Measurements from ENCODE around the gene PGLYRP3. TPM values are rescaled to one million over a fixed set of nuclear protein-coding genes. Genes with fewer than 3 reads are reported as not detected.
"Not testable (repeated sequence)": the region's sequence is repeated elsewhere in the genome, so short reads cannot be mapped to it uniquely, and the experiment has no call there.

PGLYRP3 gene
- total and polyA plus RNA-seq, 2 of the 8 experiments (the other 6 are each of a cell fraction or from before 2014, with no cell fraction given) = not detected

DNA sequence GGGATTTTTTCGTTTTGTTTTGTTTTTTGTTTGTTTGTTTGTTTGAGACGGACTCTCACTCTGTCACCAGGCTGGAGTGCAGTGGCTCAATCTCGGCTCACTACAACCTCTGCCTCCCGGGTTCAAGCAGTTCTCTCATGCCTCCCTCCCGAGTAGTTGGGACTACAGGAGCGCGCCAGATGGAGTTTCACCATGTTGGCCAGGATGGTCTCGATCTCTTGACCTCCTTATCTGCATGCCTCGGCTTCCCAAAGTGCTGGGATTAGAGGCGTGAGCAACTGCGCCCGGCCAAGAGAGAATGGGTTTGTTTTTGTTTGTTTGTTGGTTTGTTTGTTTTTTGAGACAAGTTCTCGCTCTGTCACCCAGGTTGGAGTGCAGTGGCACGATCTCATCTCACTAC lies 34.3 kb upstream of the PGLYRP3 start:
- H3K56ac ChIP-seq (replicated peaks; ENCODE audit: insufficient read length, low read depth, low read length); H3K18ac ChIP-seq (ENCODE audit: extremely low read depth, low read length); H3K14ac ChIP-seq (ENCODE audit: insufficient read length); H3K4me3 ChIP-seq (ENCODE audit: extremely low read depth in 1 of 4, insufficient read depth in 2 of 4, low read depth in 3 of 4, low read length in 4 of 4); H3K36me3 ChIP-seq (ENCODE audit: control insufficient read depth in 2 of 4, insufficient read depth in 4 of 4, low read length in 3 of 4); H4K8ac ChIP-seq (ENCODE audit: extremely low read depth, insufficient read depth, low read length); POLR2A ChIA-PET (ENCODE audit: partially characterized antibody); H3K79me2 ChIP-seq (ENCODE audit: control insufficient read depth in 1 of 2, insufficient read depth in 2 of 2, low read length in 2 of 2); H3K9me3 ChIP-seq (ENCODE audit: insufficient read depth in 2 of 2, low read depth in 1 of 2, low read length in 1 of 2); H2AFZ ChIP-seq (ENCODE audit: low read length); H2BK12ac ChIP-seq (ENCODE audit: low read depth, low read length); H2AK5ac ChIP-seq (ENCODE audit: low read depth, low read length); H4K20me1 ChIP-seq (replicated peaks in 1 of 2; ENCODE audit: control insufficient read depth in 1 of 2, insufficient read depth in 2 of 2, low read length in 2 of 2); H3K23me2 ChIP-seq (ENCODE audit: low read depth, low read length); H2BK15ac ChIP-seq (ENCODE audit: low read length); H3K27ac ChIP-seq (ENCODE audit: low read depth, low read length); H3K4me1 ChIP-seq (replicated peaks in 1 of 4; ENCODE audit: control insufficient read depth in 3 of 4, insufficient read depth in 4 of 4, low read length in 3 of 4); H3K9ac ChIP-seq (replicated peaks in 1 of 4; ENCODE audit: extremely low read depth in 1 of 4, low read depth in 3 of 4, low read length in 3 of 4); H2BK20ac ChIP-seq (ENCODE audit: low read length); H2BK120ac ChIP-seq (replicated peaks; ENCODE audit: low read depth, low read length); H2BK5ac ChIP-seq (ENCODE audit: low read depth, low read length); H3K23ac ChIP-seq (ENCODE audit: insufficient read length); H3K79me1 ChIP-seq (ENCODE audit: low read depth, low read length); FAIRE-seq; H4K5ac ChIP-seq (ENCODE audit: insufficient read length, low read depth, low read length); H3K27me3 ChIP-seq (replicated peaks in 1 of 4; ENCODE audit: control insufficient read depth in 3 of 4, extremely low read depth in 1 of 4, insufficient read depth in 3 of 4, low read length in 3 of 4); H3K4ac ChIP-seq (replicated peaks; ENCODE audit: insufficient read length, low read depth, low read length); H3K4me2 ChIP-seq (ENCODE audit: insufficient read depth in 1 of 2, low read depth in 2 of 2, low read length in 2 of 2); H4K91ac ChIP-seq (replicated peaks; ENCODE audit: insufficient read length, low read length): not testable (repeated sequence)
- 87% methylated on average over 14 of the region's 14 CpGs; no CpG with 5 or more reads in 1 of the 2 experiments for WGBS, 2 experiments (ENCODE audit: extremely low coverage in 1 of 2, insufficient coverage in 1 of 2, insufficient read length in 1 of 2, insufficient replicate concordance in 2 of 2, low coverage in 1 of 2, low lambda C conversion rate in 2 of 2, missing lambda C conversion rate in 1 of 2)
- peak in 1 of 2 experiments; percentile 10 for DNase-seq (ENCODE audit: low read depth in 1 of 2, low spot score in 2 of 2)
- CTCF ChIA-PET (ENCODE audit: partially characterized antibody) = interaction anchor here (1.5 kb wide), 1 partner anchor 8 kb away, joined by 5 read pairs; no protein-coding TSS in a partner anchor

Data from H1 (cell line).